ENCODE measurements around the gene TMEM184A. TPM values are rescaled to one million over a fixed set of nuclear protein-coding genes. Genes with fewer than 3 reads are reported as not detected.

Gene TMEM184A
- total and polyA plus RNA-seq, 2 of the 13 experiments (the other 11 are each of a cell fraction or from before 2014, with no cell fraction given) = 9.5 to 20.4 TPM

DNA sequence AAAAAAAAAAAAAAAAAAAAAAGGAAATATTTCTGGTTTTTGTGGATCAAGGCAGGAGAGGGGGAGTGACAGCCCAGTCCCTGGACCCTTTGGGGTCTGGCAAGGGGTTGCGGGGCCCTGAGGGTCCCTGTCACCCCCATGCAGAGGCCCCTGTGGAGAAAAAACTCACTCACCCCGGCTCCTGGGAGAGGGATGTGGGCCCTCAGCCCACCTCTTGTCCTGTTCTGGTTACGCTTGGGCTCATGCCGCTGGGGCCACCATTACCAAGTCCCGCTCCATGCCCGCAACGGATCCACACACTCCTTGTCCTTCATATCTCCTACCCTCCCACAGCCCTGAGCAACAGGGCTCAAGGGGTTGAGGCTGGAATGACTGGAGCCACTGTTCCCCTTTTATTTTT is 1.0 kb upstream of the TMEM184A start:
- ChIA-PET CTCF (ENCODE audit: low intra/inter-chr PET ratio, low total read pairs) (interaction anchor here (2.1 to 3.1 kb wide), 2 partner anchors 50 to 53 kb away, joined by 10 to 24 read pairs; partner anchors contain the start of gene INTS1), POLR2A (interaction anchor here (1.0 to 6.4 kb wide), 7 partner anchors 14 to 247 kb away, joined by 3 to 108 read pairs (median 21); partner anchors contain the start of gene INTS1)
- H3K27me3 ChIP-seq (ENCODE audit: control insufficient read depth in 1 of 2, insufficient read depth in 2 of 2, low read length in 2 of 2) = peaks cover 5 to 11% of the 10 kb centered on the region in 2 experiments; a peak in 2 of 5 replicates
- TF ChIP-seq NFE2 (CRISPR knock-in tag; IDR thresholded peaks at IDR 0.05) (no peak), ZNF550 (CRISPR knock-in tag; IDR thresholded peaks at IDR 0.05; ENCODE audit: borderline replicate concordance) (no peak), MAFK (conservative IDR thresholded peaks at IDR 0.05 in 1 of 2, IDR thresholded peaks at IDR 0.05 in 1 of 2; ENCODE audit: low read length in 2 of 2) (no peak), SP5 (CRISPR knock-in tag; IDR thresholded peaks at IDR 0.05; ENCODE audit: borderline replicate concordance, low read depth) (no peak), IKZF1 (IDR thresholded peaks at IDR 0.05) (no peak), CBFB (CRISPR knock-in tag; IDR thresholded peaks at IDR 0.05) (no peak), SATB2 (CRISPR knock-in tag; IDR thresholded peaks at IDR 0.05) (no peak), DMAP1 (CRISPR knock-in tag; IDR thresholded peaks at IDR 0.05) (no peak), ZSCAN20 (CRISPR knock-in tag; IDR thresholded peaks at IDR 0.05; ENCODE audit: borderline replicate concordance) (no peak), ZNF777 (CRISPR knock-in tag; IDR thresholded peaks at IDR 0.05) (no peak), BCL6 (CRISPR knock-in tag; IDR thresholded peaks at IDR 0.05) (no peak), ZNF326 (CRISPR knock-in tag; IDR thresholded peaks at IDR 0.05; ENCODE audit: borderline replicate concordance) (no peak), SUZ12 (IDR thresholded peaks at IDR 0.05; ENCODE audit: low read depth, low read length) (no peak), TAF15 (IDR thresholded peaks at IDR 0.05; ENCODE audit: low read depth, low read length, poor library complexity, severe bottlenecking) (no peak), GLMP (CRISPR knock-in tag; IDR thresholded peaks at IDR 0.05; ENCODE audit: borderline replicate concordance) (no peak), ZNF496 (CRISPR knock-in tag; IDR thresholded peaks at IDR 0.05; ENCODE audit: insufficient replicate concordance) (no peak)
- TF ChIP-seq, protein P1, sequence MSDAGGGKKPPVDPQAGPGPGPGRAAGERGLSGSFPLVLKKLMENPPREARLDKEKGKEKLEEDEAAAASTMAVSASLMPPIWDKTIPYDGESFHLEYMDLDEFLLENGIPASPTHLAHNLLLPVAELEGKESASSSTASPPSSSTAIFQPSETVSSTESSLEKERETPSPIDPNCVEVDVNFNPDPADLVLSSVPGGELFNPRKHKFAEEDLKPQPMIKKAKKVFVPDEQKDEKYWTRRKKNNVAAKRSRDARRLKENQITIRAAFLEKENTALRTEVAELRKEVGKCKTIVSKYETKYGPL (CRISPR knock-in tag; IDR thresholded peaks at IDR 0.05) = no peak
- ATAC-seq = no peak
- no peak overlapping the region for H3K9ac ChIP-seq (ENCODE audit: insufficient read depth, low read depth, low read length)
- no TSS peak for BruUV-seq (replicated peaks)
- no peak overlapping the region for H3K4me2 ChIP-seq (ENCODE audit: low read depth, low read length)
- no peaks in the 10 kb centered on the region; a peak in 1 of 5 replicates for H3K36me3 ChIP-seq (replicated peaks in 1 of 2; ENCODE audit: control insufficient read depth in 1 of 2, insufficient read depth in 2 of 2, low read length in 2 of 2)
- H3K4me1 ChIP-seq (ENCODE audit: insufficient read depth, low read length) = peaks cover 59% of the 10 kb centered on the region
- no peaks in the 10 kb centered on the region for H3K79me2 ChIP-seq (ENCODE audit: insufficient read depth, low read length)
- no peak for FAIRE-seq
- H2AFZ ChIP-seq (ENCODE audit: low read length) = no peak overlapping the region
- no peak overlapping the region for H3K4me3 ChIP-seq (replicated peaks in 1 of 3; ENCODE audit: insufficient read depth in 1 of 3, low read depth in 2 of 3, low read length in 3 of 3)
- in situ Hi-C loops (cut with HindIII; ENCODE audit: extremely low pct_ligation_motif_present, low pct_unique_long_range_greater_than_20kb) (loop anchor here (5.0 kb wide), 1 partner anchor 55 kb away; the partner anchor contains the start of gene INTS1), intact Hi-C loops (cut with micrococcal nuclease; ENCODE audit: unreplicated experiment) (loop anchor here (5.0 kb wide), 1 partner anchor 35 kb away; no protein-coding TSS in a partner anchor)
- 92% methylated on average over 4 of the region's 7 CpGs for WGBS (ENCODE audit: low lambda C conversion rate)
- no peak overlapping the region for H3K27ac ChIP-seq (ENCODE audit: extremely low read length, insufficient read depth, low read length)
- DNase-seq (ENCODE audit: low spot score) = no peak
- H3K9me3 ChIP-seq (ENCODE audit: low read length) = no peaks in the 10 kb centered on the region
- H4K20me1 ChIP-seq (ENCODE audit: insufficient read depth, low read length) = no peaks in the 10 kb centered on the region

Data from HepG2 (cell line).